ENCODE data around the gene MAD1L1. TPM values are rescaled to one million over a fixed set of nuclear protein-coding genes. Genes with fewer than 3 reads are reported as not detected.

The MAD1L1 gene
- total RNA-seq, 4 donors from 2014 or later = 60.3 to 149 (median 73.7) TPM

DNA sequence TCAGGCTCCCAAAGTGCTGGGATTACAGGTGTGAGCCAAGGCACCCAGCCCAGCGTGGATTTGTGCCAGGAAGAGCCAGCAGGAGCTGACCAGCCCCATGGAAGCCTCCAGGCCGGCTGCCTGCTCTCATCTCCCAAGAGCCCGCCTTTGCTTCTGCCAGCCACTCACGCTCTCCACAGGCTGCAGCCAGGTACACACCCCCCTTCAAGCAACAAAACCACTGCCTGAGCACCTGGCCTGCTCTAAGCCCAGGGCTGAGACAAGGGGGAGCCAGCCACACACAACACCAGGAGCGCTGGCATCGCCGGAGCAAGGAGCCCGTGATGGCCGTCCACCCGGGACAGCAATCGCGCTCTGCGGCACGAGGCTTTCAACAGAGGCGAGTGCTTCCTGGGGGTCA is 34.5 kb downstream of the MAD1L1 start:
- Histone ChIP-seq H3K4me3 (no peak overlapping the region), H3K27me3 (no peaks in the 10 kb centered on the region), H3K27ac (no peak overlapping the region), H3K9me3 (peaks cover 0 to 15% (median 0%) of the 10 kb centered on the region in 4 donors), H3K36me3 (peaks cover 0 to 81% (median 0%) of the 10 kb centered on the region in 3 donors), H3K4me1 (no peaks in the 10 kb centered on the region)
- WGBS, 2 donors = 93 to 97% methylated on average over 15 of the region's 15 CpGs
- no peak for DNase-seq (ENCODE audit: low spot score in 2 of 2)
- no peak for TF ChIP-seq POLR2A (IDR thresholded peaks at IDR 0.05)
- TF ChIP-seq, protein P1, sequence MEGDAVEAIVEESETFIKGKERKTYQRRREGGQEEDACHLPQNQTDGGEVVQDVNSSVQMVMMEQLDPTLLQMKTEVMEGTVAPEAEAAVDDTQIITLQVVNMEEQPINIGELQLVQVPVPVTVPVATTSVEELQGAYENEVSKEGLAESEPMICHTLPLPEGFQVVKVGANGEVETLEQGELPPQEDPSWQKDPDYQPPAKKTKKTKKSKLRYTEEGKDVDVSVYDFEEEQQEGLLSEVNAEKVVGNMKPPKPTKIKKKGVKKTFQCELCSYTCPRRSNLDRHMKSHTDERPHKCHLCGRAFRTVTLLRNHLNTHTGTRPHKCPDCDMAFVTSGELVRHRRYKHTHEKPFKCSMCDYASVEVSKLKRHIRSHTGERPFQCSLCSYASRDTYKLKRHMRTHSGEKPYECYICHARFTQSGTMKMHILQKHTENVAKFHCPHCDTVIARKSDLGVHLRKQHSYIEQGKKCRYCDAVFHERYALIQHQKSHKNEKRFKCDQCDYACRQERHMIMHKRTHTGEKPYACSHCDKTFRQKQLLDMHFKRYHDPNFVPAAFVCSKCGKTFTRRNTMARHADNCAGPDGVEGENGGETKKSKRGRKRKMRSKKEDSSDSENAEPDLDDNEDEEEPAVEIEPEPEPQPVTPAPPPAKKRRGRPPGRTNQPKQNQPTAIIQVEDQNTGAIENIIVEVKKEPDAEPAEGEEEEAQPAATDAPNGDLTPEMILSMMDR (IDR thresholded peaks at IDR 0.05) = no peak
- TF ChIP-seq EP300 (IDR thresholded peaks at IDR 0.05) = no peak

DNA sequence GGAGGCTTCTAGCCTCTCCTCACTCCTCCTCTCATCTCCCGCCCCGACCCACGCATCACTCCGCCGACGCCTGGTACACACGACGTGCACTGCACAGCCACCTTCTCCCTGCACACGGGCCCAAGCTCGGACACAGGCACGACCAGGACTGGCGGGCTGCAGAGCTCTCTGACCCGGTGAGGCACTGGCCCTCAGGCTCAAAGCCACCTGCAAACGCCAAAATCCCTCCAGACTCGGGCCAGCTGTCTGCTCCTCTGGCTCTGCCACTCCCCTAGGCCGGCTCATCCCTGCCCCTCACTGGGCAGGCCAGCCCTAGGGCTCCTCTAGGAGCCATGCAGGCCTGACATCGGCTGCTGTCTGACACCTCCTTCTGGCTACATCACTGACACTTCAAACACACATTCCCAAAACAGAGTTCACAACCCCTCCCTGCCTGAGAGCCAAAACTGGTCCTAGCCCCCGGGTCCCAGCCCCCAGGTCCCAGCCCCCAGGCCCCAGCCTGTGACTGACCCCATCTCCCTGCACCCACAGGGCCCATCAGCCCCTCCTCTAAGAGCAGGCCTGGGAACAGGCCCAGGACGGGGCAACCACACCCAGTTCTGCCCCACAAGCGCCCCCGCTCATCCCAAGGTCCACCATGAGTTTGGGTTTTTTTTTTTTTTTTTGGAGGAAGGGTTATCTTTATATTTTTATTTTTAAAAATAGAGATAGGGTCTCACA is 35.1 kb downstream of the MAD1L1 start:
- H3K27me3 ChIP-seq = no peaks in the 10 kb centered on the region
- TF ChIP-seq POLR2A (IDR thresholded peaks at IDR 0.05) (no peak), EP300 (IDR thresholded peaks at IDR 0.05) (no peak)
- TF ChIP-seq, protein P1 (IDR thresholded peaks at IDR 0.05) = no peak
- peaks cover 0 to 15% (median 0%) of the 10 kb centered on the region in 4 donors for H3K9me3 ChIP-seq
- DNase-seq (ENCODE audit: low spot score in 2 of 2) = no peak
- no peak overlapping the region for H3K4me3 ChIP-seq
- no peak overlapping the region for H3K27ac ChIP-seq
- no peaks in the 10 kb centered on the region for H3K4me1 ChIP-seq
- peaks cover 0 to 84% (median 0%) of the 10 kb centered on the region in 3 donors for H3K36me3 ChIP-seq
- 87 to 89% methylated on average over 16 to 21 of the region's 21 CpGs for WGBS, 2 donors

DNA sequence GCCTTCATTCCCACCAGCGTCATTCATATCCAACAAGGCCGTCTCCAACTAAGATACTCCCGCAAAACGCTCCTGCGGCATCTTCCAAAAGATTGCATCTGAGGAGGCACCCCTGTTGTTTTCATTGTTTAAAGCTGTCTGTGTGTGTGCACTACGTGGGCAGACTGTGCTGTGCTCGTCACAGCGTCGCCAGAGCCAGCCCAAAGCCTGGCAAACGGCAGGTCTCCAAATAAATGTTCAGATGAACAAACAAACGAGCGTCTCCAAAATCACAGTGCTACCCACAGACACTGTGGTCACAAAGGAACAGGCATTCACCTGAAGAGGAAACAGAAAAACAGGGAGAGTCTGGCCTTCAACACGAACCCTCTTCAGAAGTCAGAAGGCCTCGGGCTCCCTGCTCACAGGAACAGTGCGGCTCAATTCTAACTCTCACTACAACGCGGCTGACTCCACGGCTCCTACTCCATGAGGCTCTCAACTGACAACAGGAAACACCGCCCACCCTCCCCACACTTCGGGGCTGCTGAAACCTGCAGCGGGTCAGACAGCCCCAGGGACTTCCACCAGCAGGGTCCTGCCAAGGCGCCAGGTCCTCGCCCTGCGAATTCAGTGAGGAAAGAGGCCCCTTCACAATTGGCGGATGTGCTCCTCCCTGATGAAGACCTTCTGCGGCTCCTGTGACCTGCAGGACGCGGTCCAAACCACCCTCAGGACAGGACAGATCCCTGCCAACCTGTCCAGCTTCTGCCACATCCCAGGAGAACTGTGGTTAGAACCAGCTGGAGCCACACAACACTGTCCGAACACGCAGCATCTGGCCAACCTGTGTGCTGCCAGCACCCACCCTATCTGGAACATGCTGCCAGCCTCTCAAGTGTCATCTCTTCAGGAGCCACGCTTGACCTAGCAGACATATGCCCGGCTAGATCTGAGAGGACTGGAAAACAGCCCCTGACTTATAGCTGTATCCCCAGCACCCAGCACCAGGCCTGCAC is 36.1 kb downstream of the MAD1L1 start:
- TF ChIP-seq, protein P1 (IDR thresholded peaks at IDR 0.05) = no peak
- TF ChIP-seq POLR2A (IDR thresholded peaks at IDR 0.05) (no peak), EP300 (IDR thresholded peaks at IDR 0.05) (no peak)
- peaks cover 0 to 15% (median 0%) of the 10 kb centered on the region in 4 donors for H3K9me3 ChIP-seq
- 91% methylated on average over 25 to 29 of the region's 32 CpGs for WGBS, 2 donors
- no peak for DNase-seq (ENCODE audit: low spot score in 2 of 2)
- no peaks in the 10 kb centered on the region for H3K27me3 ChIP-seq
- peaks cover 0 to 82% (median 0%) of the 10 kb centered on the region in 3 donors for H3K36me3 ChIP-seq
- H3K4me3 ChIP-seq = no peak overlapping the region
- no peaks in the 10 kb centered on the region for H3K4me1 ChIP-seq
- H3K27ac ChIP-seq = no peak overlapping the region

DNA sequence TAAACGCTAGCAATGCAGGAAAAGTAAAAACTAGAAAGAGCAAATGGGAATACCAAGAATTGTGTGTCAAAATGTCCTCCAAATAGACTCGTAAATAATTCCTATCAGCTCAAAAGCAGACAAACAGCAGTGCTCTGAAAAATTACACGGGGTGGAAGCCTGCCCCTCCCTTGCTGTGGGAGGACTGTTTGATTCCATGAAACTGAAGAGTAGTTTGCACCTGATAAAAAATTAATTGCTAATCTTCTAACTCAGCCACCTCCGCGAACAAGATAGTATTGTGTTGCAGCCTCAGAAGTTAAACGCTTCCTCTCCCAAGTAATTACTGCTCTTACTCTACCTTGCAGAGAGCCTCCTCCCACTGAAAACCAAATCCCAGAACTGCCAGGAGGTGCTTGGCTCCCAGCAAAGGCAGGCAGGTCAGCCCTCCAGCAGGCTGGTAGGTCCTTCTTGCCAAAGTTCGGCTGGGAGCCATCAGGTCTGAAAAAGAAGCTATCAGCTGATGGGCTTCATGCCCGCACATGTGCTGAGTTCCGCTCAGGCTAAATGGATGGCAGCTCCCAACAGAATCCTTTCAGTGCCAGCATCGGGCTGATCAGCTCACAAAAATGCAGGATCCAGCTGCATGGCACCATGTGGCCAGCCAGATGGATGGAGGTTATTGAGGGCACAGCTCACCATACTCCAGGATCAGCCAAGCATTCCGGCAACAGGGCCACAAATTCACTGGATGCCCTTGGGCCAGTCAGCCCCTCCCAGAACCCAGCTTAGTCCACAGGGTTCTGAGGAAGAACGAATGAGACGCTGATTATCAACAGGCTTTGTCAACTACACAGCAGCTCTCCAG is 37.1 kb downstream of the MAD1L1 start:
- peaks cover 0 to 15% (median 0%) of the 10 kb centered on the region in 4 donors for H3K9me3 ChIP-seq
- H3K4me1 ChIP-seq = no peaks in the 10 kb centered on the region
- 97 to 98% methylated on average over 11 to 13 of the region's 13 CpGs for WGBS, 2 donors
- H3K4me3 ChIP-seq = no peak overlapping the region
- no peak for DNase-seq (ENCODE audit: low spot score in 2 of 2)
- H3K27me3 ChIP-seq = no peaks in the 10 kb centered on the region
- H3K36me3 ChIP-seq = peaks cover 0 to 80% (median 0%) of the 10 kb centered on the region in 3 donors
- H3K27ac ChIP-seq = no peak overlapping the region
- TF ChIP-seq, protein P1 (IDR thresholded peaks at IDR 0.05) = no peak
- no peak for TF ChIP-seq EP300 (IDR thresholded peaks at IDR 0.05)
- no peak for TF ChIP-seq POLR2A (IDR thresholded peaks at IDR 0.05)
